Measurements from ENCODE around the gene TP53RK.

The TP53RK gene

GRCh38 chr20:46666818-46667515, 22.3 kb downstream of the TP53RK start:
- no peak for TF ChIP-seq CTCF (IDR thresholded peaks at IDR 0.05; ENCODE audit: low read depth, low read length)
- no peak overlapping the region for H3K4me3 ChIP-seq (ENCODE audit: low read depth, low read length)

DNA sequence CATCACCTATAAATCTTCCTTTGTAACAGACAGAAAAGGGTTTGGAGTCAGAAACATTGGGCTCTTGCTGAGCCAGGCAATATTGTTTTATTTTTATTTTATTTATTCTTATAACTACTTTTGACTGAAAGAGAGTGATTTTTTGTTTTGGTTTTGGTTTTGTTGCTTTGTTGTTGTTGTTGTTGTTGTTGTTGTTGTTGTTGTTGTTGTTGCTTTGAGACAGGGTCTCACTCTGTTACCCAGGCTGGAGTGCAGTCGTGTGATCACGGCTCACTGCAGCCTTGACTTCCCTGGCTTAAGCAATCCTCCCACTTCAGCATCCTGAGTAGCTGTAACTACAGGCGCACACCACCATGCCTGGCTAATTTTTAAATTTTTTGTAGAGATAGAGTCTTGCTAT, 22.9 kb downstream of the TP53RK start:
- no peak overlapping the region for H3K4me3 ChIP-seq (ENCODE audit: low read depth, low read length)
- TF ChIP-seq CTCF (IDR thresholded peaks at IDR 0.05; ENCODE audit: low read depth, low read length) = no peak

DNA sequence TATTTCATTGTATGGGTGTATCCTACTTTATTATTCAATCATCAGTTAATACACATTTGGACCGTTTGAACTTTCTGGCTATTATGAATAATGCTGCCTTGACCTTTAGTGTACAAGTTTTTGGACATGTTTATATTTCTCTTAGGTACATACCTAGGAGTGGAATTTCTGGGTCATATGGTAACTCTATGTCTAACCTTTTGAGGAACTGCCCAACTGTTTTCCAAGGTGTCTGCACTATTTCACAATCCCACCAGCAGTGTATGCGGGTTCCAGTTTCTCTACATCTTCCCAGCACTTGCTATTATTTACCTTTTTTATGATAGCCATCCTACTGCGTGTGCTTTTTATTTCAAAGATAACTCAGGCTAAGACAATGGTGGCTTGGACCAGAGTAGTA, 23.6 kb downstream of the TP53RK start:
- H3K4me3 ChIP-seq (ENCODE audit: low read depth, low read length) = no peak overlapping the region
- TF ChIP-seq CTCF (IDR thresholded peaks at IDR 0.05; ENCODE audit: low read depth, low read length) = no peak

- TF ChIP-seq CTCF (IDR thresholded peaks at IDR 0.05; ENCODE audit: low read depth, low read length) = no peak
- no peak overlapping the region for H3K4me3 ChIP-seq (ENCODE audit: low read depth, low read length)
Observed at GRCh38 chr20:46663531-46663930, 25.7 kb downstream of the TP53RK start.

DNA sequence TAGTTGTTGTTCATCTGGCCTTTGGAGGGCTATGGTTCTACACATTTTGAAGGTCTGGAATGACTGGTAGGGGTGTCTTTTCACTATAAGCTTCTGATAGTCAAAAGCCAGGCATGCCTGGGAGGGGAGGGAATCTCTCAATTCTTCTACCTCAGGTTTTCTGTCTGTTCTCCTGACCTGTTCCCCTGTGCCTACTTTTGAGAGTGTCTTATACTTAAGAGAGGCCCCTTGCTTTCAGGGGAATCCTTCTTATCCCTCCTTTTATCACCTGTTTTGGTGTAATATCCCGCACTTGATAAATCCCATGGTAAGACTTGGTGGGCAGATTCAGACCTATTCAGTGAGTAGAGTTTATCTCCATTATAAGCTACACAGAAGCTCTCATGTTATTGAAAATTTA, 27.6 kb downstream of the TP53RK start:
- no peak for TF ChIP-seq CTCF (IDR thresholded peaks at IDR 0.05; ENCODE audit: low read depth, low read length)

GRCh38 chr20:46660487-46660886, 28.8 kb downstream of the TP53RK start:
- no peak overlapping the region for H3K4me3 ChIP-seq (ENCODE audit: low read depth, low read length)
- no peak for TF ChIP-seq CTCF (IDR thresholded peaks at IDR 0.05; ENCODE audit: low read depth, low read length)

More for the DNA sequence above, 27.6 kb downstream of the TP53RK start:
- no peak overlapping the region for H3K4me3 ChIP-seq (ENCODE audit: low read depth, low read length)

- TF ChIP-seq CTCF (IDR thresholded peaks at IDR 0.05; ENCODE audit: low read depth, low read length) = no peak
Observed at GRCh38 chr20:46657618-46658017, 31.6 kb downstream of the TP53RK start.

More at GRCh38 chr20:46657618-46658017, 31.6 kb downstream of the TP53RK start:
- no peak overlapping the region for H3K4me3 ChIP-seq (ENCODE audit: low read depth, low read length)
